ENCODE data around the gene TRAPPC12. TPM values are rescaled to one million over a fixed set of nuclear protein-coding genes. Genes with fewer than 3 reads are reported as not detected.
A peak's percentile ranks its signal among the peaks of the same experiment; 100 is the strongest.

TRAPPC12 gene
- total RNA-seq, 1 experiment from 2014 or later: 34.8 TPM

- in situ Hi-C loops (cut with HindIII; ENCODE audit: low pct_unique_long_range_greater_than_20kb, low sequenced_read_pairs): no loop called here
Observed at GRCh38 chr2:3468296-3468988, 88.9 kb downstream of the TRAPPC12 start.

GRCh38 chr2:3469486-3469885 is 90.0 kb downstream of the TRAPPC12 start:
- no peak for DNase-seq (ENCODE audit: low read depth, low spot score)
- in situ Hi-C loops (cut with HindIII; ENCODE audit: low pct_unique_long_range_greater_than_20kb, low sequenced_read_pairs): no loop called here

More at GRCh38 chr2:3468296-3468988, 88.9 kb downstream of the TRAPPC12 start:
- no peak for DNase-seq (ENCODE audit: low read depth, low spot score)

GRCh38 chr2:3470166-3470651 is 90.7 kb downstream of the TRAPPC12 start:
- in situ Hi-C loops (cut with HindIII; ENCODE audit: low pct_unique_long_range_greater_than_20kb, low sequenced_read_pairs): no loop called here
- no peak for DNase-seq (ENCODE audit: low read depth, low spot score)

- DNase-seq (ENCODE audit: low read depth, low spot score): no peak
- in situ Hi-C loops (cut with HindIII; ENCODE audit: low pct_unique_long_range_greater_than_20kb, low sequenced_read_pairs): no loop called here
Observed at GRCh38 chr2:3470856-3471737, 91.6 kb downstream of the TRAPPC12 start.

- no peak for DNase-seq (ENCODE audit: low read depth, low spot score)
- in situ Hi-C loops (cut with HindIII; ENCODE audit: low pct_unique_long_range_greater_than_20kb, low sequenced_read_pairs): no loop called here
Observed at GRCh38 chr2:3472296-3472695, 92.8 kb downstream of the TRAPPC12 start.

GRCh38 chr2:3472966-3473365 is 93.5 kb downstream of the TRAPPC12 start:
- no peak for DNase-seq (ENCODE audit: low read depth, low spot score)
- in situ Hi-C loops (cut with HindIII; ENCODE audit: low pct_unique_long_range_greater_than_20kb, low sequenced_read_pairs): no loop called here

GRCh38 chr2:3475771-3476170 is 96.3 kb downstream of the TRAPPC12 start:
- no peak for DNase-seq (ENCODE audit: low read depth, low spot score)
- in situ Hi-C loops (cut with HindIII; ENCODE audit: low pct_unique_long_range_greater_than_20kb, low sequenced_read_pairs): no loop called here

GRCh38 chr2:3476321-3476984 is 97.0 kb downstream of the TRAPPC12 start:
- in situ Hi-C loops (cut with HindIII; ENCODE audit: low pct_unique_long_range_greater_than_20kb, low sequenced_read_pairs): no loop called here
- DNase-seq (ENCODE audit: low read depth, low spot score): peak; percentile 96

- DNase-seq (ENCODE audit: low read depth, low spot score): no peak
- in situ Hi-C loops (cut with HindIII; ENCODE audit: low pct_unique_long_range_greater_than_20kb, low sequenced_read_pairs): no loop called here
Observed at GRCh38 chr2:3476985-3477327, 97.5 kb downstream of the TRAPPC12 start.

GRCh38 chr2:3478846-3479385 is 99.4 kb downstream of the TRAPPC12 start:
- in situ Hi-C loops (cut with HindIII; ENCODE audit: low pct_unique_long_range_greater_than_20kb, low sequenced_read_pairs): no loop called here
- DNase-seq (ENCODE audit: low read depth, low spot score): no peak

- DNase-seq (ENCODE audit: low read depth, low spot score): no peak
- in situ Hi-C loops (cut with HindIII; ENCODE audit: low pct_unique_long_range_greater_than_20kb, low sequenced_read_pairs): no loop called here
Observed at GRCh38 chr2:3479430-3480320, 100.2 kb downstream of the TRAPPC12 start.

- DNase-seq (ENCODE audit: low read depth, low spot score): no peak
- in situ Hi-C loops (cut with HindIII; ENCODE audit: low pct_unique_long_range_greater_than_20kb, low sequenced_read_pairs): no loop called here
Observed at GRCh38 chr2:3480352-3481010, 101.0 kb downstream of the TRAPPC12 start.

- in situ Hi-C loops (cut with HindIII; ENCODE audit: low pct_unique_long_range_greater_than_20kb, low sequenced_read_pairs): no loop called here
- no peak for DNase-seq (ENCODE audit: low read depth, low spot score)
Observed at GRCh38 chr2:3481011-3481400, 101.5 kb downstream of the TRAPPC12 start.

GRCh38 chr2:3481736-3482362 is 102.4 kb downstream of the TRAPPC12 start:
- no peak for DNase-seq (ENCODE audit: low read depth, low spot score)
- in situ Hi-C loops (cut with HindIII; ENCODE audit: low pct_unique_long_range_greater_than_20kb, low sequenced_read_pairs): no loop called here

- DNase-seq (ENCODE audit: low read depth, low spot score): no peak
- in situ Hi-C loops (cut with HindIII; ENCODE audit: low pct_unique_long_range_greater_than_20kb, low sequenced_read_pairs): no loop called here
Observed at GRCh38 chr2:3482363-3482821, 102.9 kb downstream of the TRAPPC12 start.
